Panc1 (cell line): ENCODE data around the gene ZNF334. TPM values are rescaled to one million over a fixed set of nuclear protein-coding genes. Genes with fewer than 3 reads are reported as not detected.

Experiments used
- ATAC-seq: fragments of 200-7000 bp; cut with Tn5 transposase; 2 replicates; pipeline ENCODE4 v1.9.1; 2020; ENCODE audit warnings: mild to moderate bottlenecking, moderate library complexity
- BruUV-seq: library from RNA; stranded (reverse); fragments of 400-500 nt; replicated peaks from 2 replicates; lab custom pipeline; 2021; lab: Mats Ljungman, UMichigan
- CTCF ChIA-PET: fragments of 300-600 bp; sonication (Branson Sonifier 250); formaldehyde crosslinking; loops from one replicate; lab custom pipeline; 2022; ENCODE audit warnings: antibody characterized with exemption; lab: Charles Lee
- POLR2A ChIA-PET: fragments of 300-600 bp; sonication (Branson Sonifier 250); formaldehyde crosslinking; loops from one replicate; lab custom pipeline; 2022; ENCODE audit warnings: antibody characterized with exemption; lab: Charles Lee
- DNase-seq: peaks from one replicate; pipeline ENCODE4 v3.0.0-alpha.2; 2010; ENCODE audit warnings: low read depth, low spot score
- H3K27ac ChIP-seq: 2 replicates; pipeline ENCODE4 v1.5.1; 2011; ENCODE audit warnings: mild to moderate bottlenecking, low read length, inconsistent platforms
- H3K27me3 ChIP-seq: fragments of 200-500 bp; sonication (Bioruptor generic); 2 replicates; pipeline ENCODE4 v1.6.0; 2014; ENCODE audit warnings: low read length, inconsistent platforms; ENCODE audit not compliant: control insufficient read depth, insufficient read depth
- H3K36me3 ChIP-seq: fragments of 200-500 bp; sonication (Bioruptor generic); 2 replicates; pipeline ENCODE4 v1.5.1; 2014; ENCODE audit warnings: inconsistent platforms, mild to moderate bottlenecking, low read length, moderate library complexity; ENCODE audit not compliant: control insufficient read depth, insufficient read depth
- H3K4me1 ChIP-seq: 2 replicates; pipeline ENCODE4 v1.5.1; 2011; ENCODE audit warnings: inconsistent platforms, mild to moderate bottlenecking, low read length, moderate library complexity; ENCODE audit not compliant: control insufficient read depth, insufficient read depth
- H3K4me3 ChIP-seq, 2 experiments: 2 replicates each; pipeline ENCODE4 v1.5.1; 2011 to 2012; ENCODE audit warnings: low read depth in 2 of 2, low read length in 2 of 2, mild to moderate bottlenecking in 2 of 2, inconsistent platforms in 1 of 2, moderate library complexity in 1 of 2
- H3K9me3 ChIP-seq: fragments of 200-500 bp; sonication (Bioruptor generic); 2 replicates; pipeline ENCODE4 v1.5.1; 2014; ENCODE audit warnings: low read depth, mild to moderate bottlenecking, inconsistent platforms, low read length, moderate library complexity; ENCODE audit not compliant: control insufficient read depth, insufficient read depth
- POLR2AphosphoS5 ChIP-seq: IDR thresholded peaks from 2 replicates; pipeline ENCODE4 v1.6.1; 2012; ENCODE audit warnings: mild to moderate bottlenecking, low read depth, low read length, moderate library complexity
- REST ChIP-seq, 2 experiments: IDR thresholded peaks; 2 replicates each; pipeline ENCODE4 v1.6.1; 2011 to 2012; ENCODE audit warnings: low read depth in 2 of 2, control low read depth in 1 of 2, low read length in 1 of 2, mild to moderate bottlenecking in 1 of 2, moderate library complexity in 1 of 2; ENCODE audit not compliant: insufficient read depth in 1 of 2
- SIN3A ChIP-seq: IDR thresholded peaks from 2 replicates; pipeline ENCODE4 v1.6.1; 2012; ENCODE audit warnings: low read depth, mild to moderate bottlenecking, low read length, moderate library complexity, borderline replicate concordance; ENCODE audit not compliant: insufficient read depth
- TCF7L2 ChIP-seq: IDR thresholded peaks from 2 replicates; pipeline ENCODE4 v1.6.1; 2011; ENCODE audit warnings: mild to moderate bottlenecking, low read depth, low read length, inconsistent platforms
- in situ Hi-C: cut with HindIII; loops from 2 replicates; pipeline ENCODE4 v1.10.0; 2016; ENCODE audit warnings: low sequenced_read_pairs, low pct_unique_long_range_greater_than_20kb
- intact Hi-C: fragments of 100-400 bp; cut with micrococcal nuclease; formaldehyde crosslinking; loops from one replicate; pipeline ENCODE4 v1.10.0; 2022; ENCODE audit not compliant: unreplicated experiment
- total RNA-seq: library from RNA; stranded (reverse); gene quantifications from one replicate; pipeline ENCODE4 v1.2.1, GENCODE V29; 2021; ENCODE audit not compliant: unreplicated experiment
- TF ChIP-seq, protein P1 (sequence below): fragments of 450-650 bp; IDR thresholded peaks from 2 replicates; pipeline ENCODE4 v1.5.1; 2017; ENCODE audit warnings: mild to moderate bottlenecking

ZNF334 gene
- total RNA-seq, 1 experiment from 2014 or later, result 0.28 TPM

GRCh38 chr20:46494077-46494476, 19.3 kb downstream of the ZNF334 start:
- Histone ChIP-seq H3K4me3 (no peak overlapping the region), H3K36me3 (no peaks in the 10 kb centered on the region), H3K27me3 (peaks cover 12% of the 10 kb centered on the region), H3K4me1 (no peaks in the 10 kb centered on the region), H3K27ac (no peak overlapping the region), H3K9me3 (no peaks in the 10 kb centered on the region; the same call in 1 of the 2 replicates)
- ATAC-seq (no peak), DNase-seq (no peak)
- CTCF ChIA-PET, result no interaction called here
- BruUV-seq, result no TSS peak
- TF ChIP-seq, protein P1, sequence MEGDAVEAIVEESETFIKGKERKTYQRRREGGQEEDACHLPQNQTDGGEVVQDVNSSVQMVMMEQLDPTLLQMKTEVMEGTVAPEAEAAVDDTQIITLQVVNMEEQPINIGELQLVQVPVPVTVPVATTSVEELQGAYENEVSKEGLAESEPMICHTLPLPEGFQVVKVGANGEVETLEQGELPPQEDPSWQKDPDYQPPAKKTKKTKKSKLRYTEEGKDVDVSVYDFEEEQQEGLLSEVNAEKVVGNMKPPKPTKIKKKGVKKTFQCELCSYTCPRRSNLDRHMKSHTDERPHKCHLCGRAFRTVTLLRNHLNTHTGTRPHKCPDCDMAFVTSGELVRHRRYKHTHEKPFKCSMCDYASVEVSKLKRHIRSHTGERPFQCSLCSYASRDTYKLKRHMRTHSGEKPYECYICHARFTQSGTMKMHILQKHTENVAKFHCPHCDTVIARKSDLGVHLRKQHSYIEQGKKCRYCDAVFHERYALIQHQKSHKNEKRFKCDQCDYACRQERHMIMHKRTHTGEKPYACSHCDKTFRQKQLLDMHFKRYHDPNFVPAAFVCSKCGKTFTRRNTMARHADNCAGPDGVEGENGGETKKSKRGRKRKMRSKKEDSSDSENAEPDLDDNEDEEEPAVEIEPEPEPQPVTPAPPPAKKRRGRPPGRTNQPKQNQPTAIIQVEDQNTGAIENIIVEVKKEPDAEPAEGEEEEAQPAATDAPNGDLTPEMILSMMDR, result no peak
- TF ChIP-seq POLR2AphosphoS5 (no peak), TCF7L2 (no peak), SIN3A (no peak), REST (IDR thresholded peaks at IDR 0.05; ENCODE audit: insufficient read depth in 1 of 2, low read depth in 2 of 2, low read length in 1 of 2) (no peak)
- POLR2A ChIA-PET, result no interaction called here
- in situ Hi-C loops, result no loop called here
- intact Hi-C loops, result no loop called here

- ChIA-PET POLR2A (no interaction called here), CTCF (no interaction called here)
- Histone ChIP-seq H3K27me3 (peaks cover 26% of the 10 kb centered on the region), H3K27ac (no peak overlapping the region), H3K36me3 (no peaks in the 10 kb centered on the region), H3K9me3 (no peaks in the 10 kb centered on the region), H3K4me1 (no peaks in the 10 kb centered on the region), H3K4me3 (no peak overlapping the region)
- no peak for DNase-seq
- no peak for ATAC-seq
- no TSS peak for BruUV-seq
- TF ChIP-seq POLR2AphosphoS5, result no peak
- intact Hi-C loops, result no loop called here
- in situ Hi-C loops, result no loop called here
These were observed 22.0 kb downstream of the ZNF334 start for GRCh38 chr20:46491354-46491753.

DNA sequence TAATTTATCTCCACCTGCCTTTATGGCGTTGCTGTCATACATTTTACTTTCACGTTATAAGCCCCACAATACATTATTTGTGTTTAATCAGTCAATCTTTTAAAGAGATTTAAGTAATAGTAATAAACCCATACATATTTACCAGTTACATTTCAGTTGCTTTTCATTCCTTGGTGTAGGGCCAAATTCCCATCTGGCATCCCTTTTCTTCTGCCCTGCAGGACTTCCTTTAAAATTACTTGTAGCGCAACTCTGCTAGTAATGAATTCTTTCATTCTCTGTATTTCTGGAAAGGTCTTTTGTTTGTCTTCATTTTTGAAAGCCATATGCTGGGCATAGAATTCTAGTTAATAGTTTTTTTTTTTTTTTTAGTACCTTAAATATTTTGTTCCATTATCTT, 24.9 kb downstream of the ZNF334 start:
- ChIA-PET POLR2A (no interaction called here), CTCF (no interaction called here)
- Histone ChIP-seq H3K4me3 (no peak overlapping the region), H3K4me1 (no peaks in the 10 kb centered on the region), H3K36me3 (no peaks in the 10 kb centered on the region), H3K9me3 (no peaks in the 10 kb centered on the region), H3K27me3 (peaks cover 40% of the 10 kb centered on the region), H3K27ac (no peak overlapping the region)
- BruUV-seq, result no TSS peak
- intact Hi-C loops, result no loop called here
- in situ Hi-C loops, result no loop called here
- ATAC-seq (no peak), DNase-seq (no peak)
- TF ChIP-seq REST (IDR thresholded peaks at IDR 0.05; ENCODE audit: insufficient read depth in 1 of 2, low read depth in 2 of 2, low read length in 1 of 2) (no peak), POLR2AphosphoS5 (no peak), SIN3A (no peak), TCF7L2 (no peak)
- TF ChIP-seq, protein P1, result no peak
